Mammary epithelial cell (primary cell): ENCODE results near the gene NTM.

Experiments
- EZH2 ChIP-seq: IDR thresholded peaks from 2 replicates; pipeline ENCODE4 v1.6.1; 2012; ENCODE audit warnings: low read length, inconsistent platforms, borderline replicate concordance
- TF ChIP-seq, protein P1 (sequence below), 2 donors: IDR thresholded peaks in 1 of 2; conservative IDR thresholded peaks in 1 of 2; 2 replicates each; pipeline ENCODE4 v1.5.1; 2011 to 2012; ENCODE audit warnings: inconsistent platforms in 2 of 2, low read length in 2 of 2, mild to moderate bottlenecking in 2 of 2, control low read depth in 1 of 2, low read depth in 1 of 2; ENCODE audit not compliant: insufficient read depth in 1 of 2; ENCODE audit errors: extremely low read depth in 1 of 2

DNA sequence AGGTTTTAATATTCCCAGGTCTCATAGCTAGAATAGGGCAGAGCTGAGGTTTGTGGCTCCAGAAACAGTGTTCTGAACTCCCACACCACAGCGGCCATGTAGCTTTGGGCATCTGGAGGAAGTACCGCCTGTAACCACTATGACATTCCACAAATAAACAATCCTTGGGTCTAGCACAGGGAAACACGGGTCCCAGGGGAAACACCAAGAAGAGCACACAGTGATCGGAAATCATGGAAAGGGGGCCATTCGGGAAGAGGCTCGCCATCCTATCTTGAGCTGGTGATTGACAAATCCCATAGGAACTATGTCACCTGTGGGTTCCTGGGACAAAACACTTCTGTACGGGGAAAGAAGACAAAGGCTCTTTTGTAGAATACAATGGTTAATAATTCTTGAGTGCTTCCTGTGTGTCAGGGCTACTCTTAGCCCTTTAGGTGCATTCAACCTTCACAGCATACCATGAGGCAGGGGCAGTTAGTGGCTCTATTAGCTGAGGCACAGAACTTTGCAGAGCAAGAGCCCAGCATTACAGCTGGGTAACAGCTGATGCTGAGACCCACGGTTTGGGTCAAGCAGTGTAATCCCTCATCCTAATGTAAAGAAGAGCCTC lies 514.2 kb downstream of the NTM start:
- no peak for TF ChIP-seq EZH2
- TF ChIP-seq, protein P1, sequence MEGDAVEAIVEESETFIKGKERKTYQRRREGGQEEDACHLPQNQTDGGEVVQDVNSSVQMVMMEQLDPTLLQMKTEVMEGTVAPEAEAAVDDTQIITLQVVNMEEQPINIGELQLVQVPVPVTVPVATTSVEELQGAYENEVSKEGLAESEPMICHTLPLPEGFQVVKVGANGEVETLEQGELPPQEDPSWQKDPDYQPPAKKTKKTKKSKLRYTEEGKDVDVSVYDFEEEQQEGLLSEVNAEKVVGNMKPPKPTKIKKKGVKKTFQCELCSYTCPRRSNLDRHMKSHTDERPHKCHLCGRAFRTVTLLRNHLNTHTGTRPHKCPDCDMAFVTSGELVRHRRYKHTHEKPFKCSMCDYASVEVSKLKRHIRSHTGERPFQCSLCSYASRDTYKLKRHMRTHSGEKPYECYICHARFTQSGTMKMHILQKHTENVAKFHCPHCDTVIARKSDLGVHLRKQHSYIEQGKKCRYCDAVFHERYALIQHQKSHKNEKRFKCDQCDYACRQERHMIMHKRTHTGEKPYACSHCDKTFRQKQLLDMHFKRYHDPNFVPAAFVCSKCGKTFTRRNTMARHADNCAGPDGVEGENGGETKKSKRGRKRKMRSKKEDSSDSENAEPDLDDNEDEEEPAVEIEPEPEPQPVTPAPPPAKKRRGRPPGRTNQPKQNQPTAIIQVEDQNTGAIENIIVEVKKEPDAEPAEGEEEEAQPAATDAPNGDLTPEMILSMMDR (conservative IDR thresholded peaks at IDR 0.05 in 1 of 2, IDR thresholded peaks at IDR 0.05 in 1 of 2; ENCODE audit: extremely low read depth in 1 of 2, insufficient read depth in 1 of 2, low read depth in 1 of 2, low read length in 2 of 2) = peak in 1 of 2 donors; percentile 8
